ENCODE measurements around the gene CACNA1H. TPM values are rescaled to one million over a fixed set of nuclear protein-coding genes. Genes with fewer than 3 reads are reported as not detected.

CACNA1H gene
- total RNA-seq, 1 donor from 2014 or later: 6.7 TPM

DNA sequence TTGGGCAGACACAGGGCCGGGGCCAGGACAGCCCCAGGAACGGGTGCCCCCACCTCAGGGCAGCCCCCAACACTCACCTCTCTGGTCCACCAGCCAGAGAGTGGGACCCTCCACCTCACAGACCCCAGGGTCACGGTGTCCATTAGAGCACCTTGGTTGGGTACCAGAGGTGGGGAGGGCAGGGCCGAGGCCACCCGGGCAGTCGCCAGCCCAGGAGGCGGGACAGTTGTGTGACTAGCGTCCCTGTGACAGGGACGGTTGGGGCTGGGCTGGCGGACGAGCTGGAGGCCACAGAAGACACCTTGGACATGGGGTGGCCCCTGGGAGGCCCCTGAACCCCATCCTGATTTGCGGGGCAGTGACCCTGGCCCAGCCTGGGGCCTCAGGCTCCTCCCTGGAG is 45.2 kb upstream of the CACNA1H start:
- no peak overlapping the region for H3K4me3 ChIP-seq (ENCODE audit: low read depth, low read length)
- no peak for TF ChIP-seq CTCF (IDR thresholded peaks at IDR 0.05; ENCODE audit: insufficient read depth, low read length, poor library complexity, severe bottlenecking)
- peaks cover 78% of the 10 kb centered on the region for H3K27me3 ChIP-seq (ENCODE audit: control insufficient read depth, insufficient read depth, low read length)
- H3K36me3 ChIP-seq (ENCODE audit: control insufficient read depth, insufficient read depth, low read length): no peaks in the 10 kb centered on the region
- no peak for DNase-seq (ENCODE audit: low read depth)

- peaks cover 75% of the 10 kb centered on the region for H3K27me3 ChIP-seq (ENCODE audit: control insufficient read depth, insufficient read depth, low read length)
- DNase-seq (ENCODE audit: low read depth): no peak
- no peak overlapping the region for H3K4me3 ChIP-seq (ENCODE audit: low read depth, low read length)
- H3K36me3 ChIP-seq (ENCODE audit: control insufficient read depth, insufficient read depth, low read length): no peaks in the 10 kb centered on the region
- TF ChIP-seq CTCF (IDR thresholded peaks at IDR 0.05; ENCODE audit: insufficient read depth, low read length, poor library complexity, severe bottlenecking): no peak
These were observed 44.3 kb upstream of the CACNA1H start for GRCh38 chr16:1108299-1109252.

DNA sequence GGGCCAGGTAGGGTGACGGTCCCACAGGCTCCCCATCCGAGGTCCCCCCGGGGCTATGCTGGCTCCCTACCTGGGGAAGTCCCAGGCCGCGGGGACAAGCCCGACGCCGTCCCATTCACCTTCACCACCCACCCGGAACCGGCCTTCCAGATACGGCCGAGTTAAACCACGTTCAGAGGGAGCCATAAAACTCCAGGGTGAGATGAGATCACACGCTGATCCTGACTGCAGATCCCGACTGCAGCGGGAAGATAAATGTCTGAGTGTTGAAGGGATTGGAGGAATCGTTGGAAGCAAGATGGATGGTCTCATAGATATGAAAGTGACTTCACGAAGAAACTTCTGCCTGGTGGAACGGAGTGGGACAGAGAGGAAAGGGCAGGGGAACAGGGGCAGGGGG is 43.3 kb upstream of the CACNA1H start:
- DNase-seq (ENCODE audit: low read depth): no peak
- TF ChIP-seq CTCF (IDR thresholded peaks at IDR 0.05; ENCODE audit: insufficient read depth, low read length, poor library complexity, severe bottlenecking): no peak
- no peaks in the 10 kb centered on the region for H3K36me3 ChIP-seq (ENCODE audit: control insufficient read depth, insufficient read depth, low read length)
- H3K4me3 ChIP-seq (ENCODE audit: low read depth, low read length): no peak overlapping the region
- peaks cover 66% of the 10 kb centered on the region for H3K27me3 ChIP-seq (ENCODE audit: control insufficient read depth, insufficient read depth, low read length)

DNA sequence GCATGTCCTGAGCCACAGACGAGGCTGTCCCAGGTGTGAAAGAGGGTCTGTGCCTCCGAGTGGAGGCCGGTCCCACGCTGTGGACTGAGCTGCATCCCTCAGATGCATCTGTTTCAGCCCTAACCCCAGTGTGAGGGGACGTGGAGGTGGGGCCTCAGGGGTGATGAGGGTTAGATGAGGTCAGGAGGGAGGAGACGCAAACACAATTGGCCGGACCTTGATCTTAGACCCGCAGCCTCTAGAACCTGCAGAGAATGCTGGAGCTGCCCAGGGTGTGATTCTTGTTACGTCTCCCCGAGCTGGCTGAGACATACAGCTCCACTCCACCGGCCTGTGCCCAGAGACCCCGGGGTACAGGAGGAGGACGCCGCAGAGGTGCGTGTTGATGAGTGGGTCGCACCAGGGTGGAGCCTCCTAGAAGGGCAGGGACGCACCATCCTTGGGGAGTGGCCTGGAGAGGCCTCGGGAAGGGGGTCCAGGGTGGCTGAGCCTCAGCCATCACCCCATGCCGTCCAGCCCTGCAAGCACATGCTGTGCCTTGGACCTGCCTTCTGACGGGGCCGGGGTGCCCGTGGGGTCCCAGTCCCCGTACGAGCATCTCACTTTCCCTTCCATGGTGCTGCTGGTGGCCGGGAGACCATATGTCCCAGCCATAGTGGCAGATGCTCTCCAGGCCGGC is 40.3 kb upstream of the CACNA1H start:
- no peak overlapping the region for H3K4me3 ChIP-seq (ENCODE audit: low read depth, low read length)
- peaks cover 55% of the 10 kb centered on the region for H3K27me3 ChIP-seq (ENCODE audit: control insufficient read depth, insufficient read depth, low read length)
- TF ChIP-seq CTCF (IDR thresholded peaks at IDR 0.05; ENCODE audit: insufficient read depth, low read length, poor library complexity, severe bottlenecking): no peak
- no peaks in the 10 kb centered on the region for H3K36me3 ChIP-seq (ENCODE audit: control insufficient read depth, insufficient read depth, low read length)
- DNase-seq (ENCODE audit: low read depth): no peak

GRCh38 chr16:1113489-1113888 is 39.4 kb upstream of the CACNA1H start:
- Histone ChIP-seq H3K27me3 (ENCODE audit: control insufficient read depth, insufficient read depth, low read length) (peaks cover 51% of the 10 kb centered on the region), H3K4me3 (ENCODE audit: low read depth, low read length) (no peak overlapping the region), H3K36me3 (ENCODE audit: control insufficient read depth, insufficient read depth, low read length) (no peaks in the 10 kb centered on the region)
- no peak for DNase-seq (ENCODE audit: low read depth)
- TF ChIP-seq CTCF (IDR thresholded peaks at IDR 0.05; ENCODE audit: insufficient read depth, low read length, poor library complexity, severe bottlenecking): no peak
